HG03439 (cell line): ENCODE results near the gene OR52E2.
"Not testable (repeated sequence)": the region's sequence is repeated elsewhere in the genome, so short reads cannot be mapped to it uniquely, and the experiment has no call there.

Experiments used
- ATAC-seq: cut with Tn5 transposase; IDR thresholded peaks from one replicate; pipeline ENCODE4 v1.9.1; 2021; ENCODE audit warnings: mild to moderate bottlenecking, moderate library complexity; ENCODE audit not compliant: unreplicated experiment

The OR52E2 gene

DNA sequence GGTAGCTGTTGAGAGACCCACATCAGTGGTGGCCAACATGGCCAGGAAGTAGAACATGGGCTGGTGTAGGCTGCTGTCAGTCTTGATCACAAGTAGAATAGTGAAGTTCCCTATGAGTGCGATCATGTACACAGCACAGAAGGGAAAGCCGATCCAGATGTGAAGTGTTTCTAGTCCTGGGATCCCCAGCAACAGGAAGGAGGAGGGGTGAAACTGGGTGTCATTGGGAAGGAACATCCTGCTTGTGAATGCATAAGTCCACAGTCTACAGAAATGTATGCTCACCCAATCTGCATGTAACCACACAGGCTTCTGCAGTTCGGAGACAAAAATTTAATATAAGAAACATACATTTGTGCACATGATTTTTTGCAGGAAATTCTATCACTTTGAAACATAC lies at the start of gene OR52E2:
Gene OR52E2, minus strand, starts transcription at position 237 of the 400 bp plus-strand sequence. Its CDS starts 0 bp downstream, at position 237.
- no peak for ATAC-seq

GRCh38 chr11:5107285-5107684 lies 47.9 kb upstream of the OR52E2 start:
- ATAC-seq: no peak

DNA sequence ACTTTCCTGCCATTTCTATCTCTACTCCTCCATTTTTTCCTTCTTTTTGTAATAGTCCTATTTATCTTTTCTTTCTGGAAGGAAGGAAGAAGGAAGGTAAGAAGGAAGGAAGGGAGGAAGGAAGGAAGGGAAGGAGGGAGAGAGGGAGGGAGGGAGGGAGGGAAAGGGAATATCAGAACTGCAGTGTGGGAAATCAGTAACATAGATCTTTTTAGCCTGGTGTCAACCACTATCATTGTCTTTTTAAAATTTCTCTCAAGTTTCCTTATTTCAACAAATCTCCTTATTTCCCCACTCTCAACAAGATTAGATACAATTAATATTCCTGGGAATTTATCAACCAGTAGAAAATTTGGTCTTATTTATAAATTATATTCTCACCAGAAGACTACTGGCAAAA lies 43.6 kb upstream of the OR52E2 start:
- no peak for ATAC-seq

GRCh38 chr11:5102246-5102645 lies 42.8 kb upstream of the OR52E2 start:
- no peak for ATAC-seq

GRCh38 chr11:5096011-5096410 lies 36.6 kb upstream of the OR52E2 start:
- ATAC-seq: no peak

- ATAC-seq: no peak
Measured at GRCh38 chr11:5092821-5093585, 33.6 kb upstream of the OR52E2 start.

DNA sequence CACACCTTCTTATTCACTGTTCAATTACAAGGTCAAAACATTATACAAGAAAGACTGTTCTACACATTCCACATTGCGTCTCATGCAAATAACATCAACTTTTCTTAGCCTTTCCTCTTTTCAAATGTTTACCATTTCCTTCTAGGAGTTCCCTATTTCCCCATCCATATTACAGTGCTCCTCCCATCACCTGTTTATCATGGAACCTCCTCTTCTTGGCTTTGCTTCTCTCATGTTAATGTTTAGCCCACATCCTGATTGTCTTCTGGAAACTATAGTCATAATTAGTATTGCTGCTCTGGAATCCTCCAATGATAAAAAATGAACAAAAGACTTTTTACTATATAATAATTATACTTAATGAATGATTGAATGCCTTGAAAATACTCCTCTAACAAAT lies 31.2 kb upstream of the OR52E2 start:
- ATAC-seq: no peak

- ATAC-seq: no peak
Measured at GRCh38 chr11:5088556-5088955, 29.1 kb upstream of the OR52E2 start.

DNA sequence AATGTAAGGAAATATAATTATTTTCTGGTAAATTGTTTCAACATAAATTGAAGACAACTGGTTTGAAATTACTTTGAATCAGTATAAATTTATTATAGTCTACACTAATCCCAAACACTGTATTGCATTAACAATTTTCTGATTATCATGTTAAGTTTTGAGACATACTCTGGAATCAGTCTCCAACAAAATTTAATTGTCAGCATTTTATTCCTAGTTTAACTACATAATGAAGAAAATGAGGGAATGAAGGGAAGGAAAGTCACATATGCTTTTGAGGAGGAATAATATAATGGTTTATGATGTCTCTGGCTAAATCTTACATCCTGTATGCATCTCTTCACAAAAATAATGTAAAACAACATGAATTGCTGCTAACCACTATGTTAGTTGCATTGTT lies 24.2 kb upstream of the OR52E2 start:
- no peak for ATAC-seq

- no peak for ATAC-seq
Measured at GRCh38 chr11:5081405-5081804, 22.0 kb upstream of the OR52E2 start.

GRCh38 chr11:5071799-5072198 lies 12.4 kb upstream of the OR52E2 start:
- ATAC-seq: no peak

DNA sequence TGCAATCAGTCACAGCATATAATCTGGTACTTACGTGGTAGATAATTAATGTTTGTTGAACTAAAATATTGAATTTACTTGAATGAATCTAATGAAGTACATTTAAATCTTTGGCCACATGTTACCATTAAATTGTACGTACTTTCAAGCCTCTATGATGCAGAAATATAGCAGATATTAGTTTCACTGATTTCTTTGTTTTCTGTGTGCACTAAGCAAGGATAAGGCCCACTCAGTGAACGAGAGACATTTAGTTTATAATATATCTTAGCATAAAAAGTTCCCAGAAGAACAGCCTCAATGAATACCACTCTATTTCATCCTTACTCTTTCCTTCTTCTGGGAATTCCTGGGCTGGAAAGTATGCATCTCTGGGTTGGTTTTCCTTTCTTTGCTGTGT lies 9.8 kb upstream of the OR52E2 start, which contains the start of gene OR52E1:
Gene OR52E1, plus strand, starts transcription at position 301 of the 400 bp plus-strand sequence.
- ATAC-seq: no peak

DNA sequence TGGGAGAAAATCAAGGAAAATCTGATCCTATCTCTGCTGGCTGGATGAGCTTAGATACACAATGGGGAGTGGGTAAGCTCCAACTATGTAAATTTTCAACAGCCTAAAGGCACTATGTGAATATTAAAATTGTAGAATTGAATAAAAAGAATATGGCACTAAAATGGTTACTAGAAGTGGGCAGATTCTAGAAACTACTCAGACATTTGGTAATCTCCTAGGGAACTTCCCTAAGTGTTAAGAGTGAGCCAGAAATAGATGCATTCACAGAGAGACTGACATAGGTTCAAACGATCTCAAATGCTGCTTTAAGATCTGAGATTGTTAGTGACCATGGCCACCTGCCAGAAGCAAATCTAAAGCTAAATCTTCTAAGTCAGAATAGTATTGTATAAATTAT lies 5.6 kb upstream of the OR52E2 start:
- ATAC-seq: no peak

- not testable (repeated sequence) for ATAC-seq
Measured at GRCh38 chr11:5058679-5059078, 748 bp downstream of the OR52E2 start.

DNA sequence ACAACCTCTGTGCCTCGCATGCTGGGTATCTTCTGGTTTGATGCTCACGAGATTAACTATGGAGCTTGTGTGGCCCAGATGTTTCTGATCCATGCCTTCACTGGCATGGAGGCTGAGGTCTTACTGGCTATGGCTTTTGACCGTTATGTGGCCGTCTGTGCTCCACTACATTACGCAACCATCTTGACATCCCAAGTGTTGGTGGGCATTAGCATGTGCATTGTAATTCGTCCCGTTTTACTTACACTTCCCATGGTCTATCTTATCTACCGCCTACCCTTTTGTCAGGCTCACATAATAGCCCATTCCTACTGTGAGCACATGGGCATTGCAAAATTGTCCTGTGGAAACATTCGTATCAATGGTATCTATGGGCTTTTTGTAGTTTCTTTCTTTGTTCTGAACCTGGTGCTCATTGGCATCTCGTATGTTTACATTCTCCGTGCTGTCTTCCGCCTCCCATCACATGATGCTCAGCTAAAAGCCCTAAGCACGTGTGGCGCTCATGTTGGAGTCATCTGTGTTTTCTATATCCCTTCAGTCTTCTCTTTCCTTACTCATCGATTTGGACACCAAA lies 12.6 kb downstream of the OR52E2 start:
- no peak for ATAC-seq

- no peak for ATAC-seq
Measured at GRCh38 chr11:5046226-5046625, 13.2 kb downstream of the OR52E2 start, which contains the start of gene OR52J3. TSS of gene OR52J3 (plus strand) at chr11:5046526. CDS start at chr11:5046526, 0 bp downstream.

DNA sequence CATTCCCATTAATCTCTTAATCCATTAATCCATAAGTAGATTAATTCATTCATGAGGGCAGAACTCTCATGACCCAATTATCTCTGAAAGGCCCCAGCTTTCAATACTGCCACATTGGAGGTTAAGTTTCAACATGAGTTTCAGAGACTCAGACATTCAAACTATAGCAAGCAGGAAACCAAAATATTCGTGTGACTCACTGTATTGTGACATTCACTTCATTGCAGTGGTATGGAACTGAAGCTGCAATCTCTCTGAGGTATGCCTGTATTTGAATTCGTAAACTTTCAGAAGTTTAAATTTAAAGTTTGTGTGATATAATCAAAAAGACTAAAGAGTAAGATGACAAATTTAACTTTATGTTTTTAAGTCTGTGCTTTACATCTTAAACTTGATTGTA lies 16.0 kb downstream of the OR52E2 start:
- ATAC-seq: no peak

- no peak for ATAC-seq
Measured at GRCh38 chr11:5042091-5042490, 17.3 kb downstream of the OR52E2 start.

GRCh38 chr11:5040876-5041275 lies 18.6 kb downstream of the OR52E2 start:
- ATAC-seq: no peak

GRCh38 chr11:5038341-5038740 lies 21.1 kb downstream of the OR52E2 start:
- no peak for ATAC-seq

- ATAC-seq: no peak
Measured at GRCh38 chr11:5037926-5038325, 21.5 kb downstream of the OR52E2 start.

DNA sequence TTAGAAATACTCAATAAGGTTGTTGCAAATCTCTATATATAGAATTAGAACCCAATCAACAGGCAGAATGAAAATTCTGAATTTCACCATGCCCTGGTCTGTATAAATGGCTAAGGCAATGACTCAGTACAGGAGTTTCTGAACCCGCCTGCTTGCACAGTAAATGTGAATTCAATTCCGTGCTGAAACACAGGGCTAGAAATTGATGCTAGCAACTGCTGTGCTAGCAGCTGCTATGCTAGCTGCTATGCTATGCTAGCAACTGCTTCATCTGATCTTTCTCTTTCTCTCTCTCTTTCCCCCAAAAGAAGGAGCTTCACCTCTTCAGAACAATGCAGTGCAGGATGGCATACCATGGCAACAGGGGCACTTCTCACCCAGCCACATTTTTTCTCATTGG lies 22.8 kb downstream of the OR52E2 start:
- ATAC-seq: no peak
